ENCODE results near the gene LCLAT1. TPM values are rescaled to one million over a fixed set of nuclear protein-coding genes. Genes with fewer than 3 reads are reported as not detected.
"Not testable (repeated sequence)": the region's sequence is repeated elsewhere in the genome, so short reads cannot be mapped to it uniquely, and the experiment has no call there.

LCLAT1 gene
- total RNA-seq, 2 experiments from 2014 or later, result 19.0 to 20.5 TPM

GRCh38 chr2:30639836-30640235 is 192.8 kb downstream of the LCLAT1 start:
- intact Hi-C loops (cut with micrococcal nuclease), result no loop called here
- CTCF ChIA-PET, result no interaction called here

DNA sequence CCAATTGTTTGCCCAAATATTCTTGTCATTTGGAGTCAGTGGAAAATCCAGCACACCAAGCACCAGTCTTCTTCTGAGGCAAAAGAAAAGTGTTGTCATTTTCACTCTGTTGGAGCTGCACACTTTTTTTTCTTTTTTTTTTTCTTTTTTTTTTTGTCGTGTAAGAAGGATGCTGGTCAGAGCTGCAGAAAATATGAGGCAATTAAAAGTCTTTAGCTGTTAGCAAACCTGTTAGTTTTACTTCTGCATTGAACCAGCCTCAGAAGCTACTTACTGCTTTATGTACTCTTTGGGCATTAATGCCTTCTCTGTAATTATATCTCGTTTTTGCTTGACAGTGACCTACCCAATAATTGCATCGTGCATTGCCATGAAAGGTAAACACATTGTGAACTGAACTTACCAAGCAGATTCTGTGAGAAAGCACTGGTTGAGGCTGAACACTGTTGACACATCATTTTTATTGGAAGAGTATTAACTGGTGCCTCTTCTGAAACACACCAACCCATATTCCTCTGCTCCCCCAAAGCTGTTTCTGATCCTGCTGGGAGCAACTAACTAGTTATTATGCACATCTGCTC is 194.8 kb downstream of the LCLAT1 start:
- ChIA-PET CTCF (interaction anchor here (1.2 kb wide), 1 partner anchor 477 kb away, joined by 4 read pairs; no protein-coding TSS in a partner anchor), POLR2A (no interaction called here)
- no peak overlapping the region for H3K4me3 Mint-ChIP-seq
- TF ChIP-seq CTCF (IDR thresholded peaks at IDR 0.05), result no peak
- no peaks in the 10 kb centered on the region for H3K27me3 Mint-ChIP-seq
- H3K27ac Mint-ChIP-seq, result no peak overlapping the region
- intact Hi-C loops (cut with micrococcal nuclease), result no loop called here
- ATAC-seq, result no peak
- H3K36me3 Mint-ChIP-seq (ENCODE audit: low read depth), result peaks cover 9% of the 10 kb centered on the region
- no peaks in the 10 kb centered on the region for H3K9me3 Mint-ChIP-seq
- H3K4me1 Mint-ChIP-seq (ENCODE audit: low read depth), result no peaks in the 10 kb centered on the region
- no peak for DNase-seq

More at GRCh38 chr2:30639836-30640235, 192.8 kb downstream of the LCLAT1 start:
- POLR2A ChIA-PET, result interaction anchor here (1.0 kb wide), 1 partner anchor 13 kb away, joined by 3 read pairs; no protein-coding TSS in a partner anchor
- Mint-ChIP-seq H3K36me3 (ENCODE audit: low read depth) (peaks cover 9% of the 10 kb centered on the region), H3K4me3 (no peak overlapping the region), H3K27me3 (no peaks in the 10 kb centered on the region), H3K27ac (no peak overlapping the region), H3K9me3 (no peaks in the 10 kb centered on the region), H3K4me1 (ENCODE audit: low read depth) (no peaks in the 10 kb centered on the region)
- DNase-seq, result no peak
- no peak for ATAC-seq
- TF ChIP-seq CTCF (IDR thresholded peaks at IDR 0.05), result no peak

DNA sequence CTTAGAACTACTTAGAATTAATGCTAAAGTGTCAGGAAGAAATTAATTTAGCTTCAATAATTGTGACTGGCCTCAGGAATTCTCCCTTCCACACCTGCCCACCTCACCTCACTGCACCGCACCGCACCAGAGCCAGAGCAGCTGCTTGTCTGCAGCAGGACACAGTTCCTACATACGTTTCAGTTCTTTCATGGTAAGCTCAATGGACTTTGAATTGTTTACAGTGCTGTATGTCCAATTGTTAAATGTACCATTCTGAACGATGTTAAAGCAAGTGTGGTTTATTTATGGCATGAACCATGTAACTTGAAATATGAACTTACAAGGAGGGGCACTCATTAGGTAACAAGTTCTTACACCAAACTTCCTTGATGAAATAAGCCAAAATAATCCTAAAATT is 196.0 kb downstream of the LCLAT1 start:
- H3K27me3 Mint-ChIP-seq; CTCF ChIA-PET; H3K4me1 Mint-ChIP-seq (ENCODE audit: low read depth); intact Hi-C loops (cut with micrococcal nuclease); H3K36me3 Mint-ChIP-seq (ENCODE audit: low read depth); DNase-seq; H3K27ac Mint-ChIP-seq; POLR2A ChIA-PET; H3K4me3 Mint-ChIP-seq; H3K9me3 Mint-ChIP-seq; ATAC-seq: not testable (repeated sequence)

DNA sequence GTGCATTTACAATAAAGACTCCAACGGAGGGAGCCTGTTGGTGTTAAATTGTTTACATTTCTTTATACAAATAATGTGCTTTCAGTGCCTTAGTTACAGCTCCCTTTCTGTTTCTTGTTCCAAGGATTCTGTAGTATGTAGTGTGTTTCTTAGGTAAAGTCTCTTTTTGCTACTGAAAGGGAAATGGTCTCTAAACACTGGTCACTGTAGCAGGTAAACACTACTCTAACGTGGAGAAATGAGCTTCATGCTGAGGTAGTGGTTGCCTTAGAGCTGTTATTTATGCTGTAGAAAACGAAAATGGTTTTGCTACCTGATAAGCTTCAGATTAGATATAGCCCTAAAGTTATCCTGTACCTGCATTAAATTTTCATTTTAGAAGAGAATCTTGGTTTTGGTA is 196.6 kb downstream of the LCLAT1 start:
- Mint-ChIP-seq H3K4me1 (ENCODE audit: low read depth) (no peaks in the 10 kb centered on the region), H3K36me3 (ENCODE audit: low read depth) (peaks cover 6% of the 10 kb centered on the region), H3K27me3 (no peaks in the 10 kb centered on the region), H3K4me3 (no peak overlapping the region), H3K27ac (no peak overlapping the region), H3K9me3 (no peaks in the 10 kb centered on the region)
- ATAC-seq, result no peak
- ChIA-PET CTCF (interaction anchor here (0.9 kb wide), 1 partner anchor 479 kb away, joined by 3 read pairs; no protein-coding TSS in a partner anchor), POLR2A (no interaction called here)
- intact Hi-C loops (cut with micrococcal nuclease), result no loop called here
- TF ChIP-seq CTCF (IDR thresholded peaks at IDR 0.05), result no peak
- DNase-seq, result no peak

GRCh38 chr2:30645081-30645744 is 198.2 kb downstream of the LCLAT1 start:
- no peak for ATAC-seq
- CTCF ChIA-PET, result interaction anchor here (1.5 kb wide), 1 partner anchor 66 kb away, joined by 8 read pairs; no protein-coding TSS in a partner anchor
- no peaks in the 10 kb centered on the region for H3K9me3 Mint-ChIP-seq

More at GRCh38 chr2:30645081-30645744, 198.2 kb downstream of the LCLAT1 start:
- Mint-ChIP-seq H3K27me3 (no peaks in the 10 kb centered on the region), H3K27ac (no peak overlapping the region), H3K4me3 (no peak overlapping the region), H3K4me1 (ENCODE audit: low read depth) (no peaks in the 10 kb centered on the region), H3K36me3 (ENCODE audit: low read depth) (peaks cover 2% of the 10 kb centered on the region)
- POLR2A ChIA-PET, result interaction anchor here (0.6 kb wide), 1 partner anchor 521 kb away, joined by 3 read pairs; no protein-coding TSS in a partner anchor
- intact Hi-C loops (cut with micrococcal nuclease), result no loop called here
- no peak for DNase-seq
- no peak for TF ChIP-seq CTCF (IDR thresholded peaks at IDR 0.05)
